ENCODE measurements around the gene VWA3B. TPM values are rescaled to one million over a fixed set of nuclear protein-coding genes. Genes with fewer than 3 reads are reported as not detected.
"Not testable (repeated sequence)": the region's sequence is repeated elsewhere in the genome, so short reads cannot be mapped to it uniquely, and the experiment has no call there.

Gene VWA3B
- total RNA-seq, 1 experiment from 2014 or later, result not detected

DNA sequence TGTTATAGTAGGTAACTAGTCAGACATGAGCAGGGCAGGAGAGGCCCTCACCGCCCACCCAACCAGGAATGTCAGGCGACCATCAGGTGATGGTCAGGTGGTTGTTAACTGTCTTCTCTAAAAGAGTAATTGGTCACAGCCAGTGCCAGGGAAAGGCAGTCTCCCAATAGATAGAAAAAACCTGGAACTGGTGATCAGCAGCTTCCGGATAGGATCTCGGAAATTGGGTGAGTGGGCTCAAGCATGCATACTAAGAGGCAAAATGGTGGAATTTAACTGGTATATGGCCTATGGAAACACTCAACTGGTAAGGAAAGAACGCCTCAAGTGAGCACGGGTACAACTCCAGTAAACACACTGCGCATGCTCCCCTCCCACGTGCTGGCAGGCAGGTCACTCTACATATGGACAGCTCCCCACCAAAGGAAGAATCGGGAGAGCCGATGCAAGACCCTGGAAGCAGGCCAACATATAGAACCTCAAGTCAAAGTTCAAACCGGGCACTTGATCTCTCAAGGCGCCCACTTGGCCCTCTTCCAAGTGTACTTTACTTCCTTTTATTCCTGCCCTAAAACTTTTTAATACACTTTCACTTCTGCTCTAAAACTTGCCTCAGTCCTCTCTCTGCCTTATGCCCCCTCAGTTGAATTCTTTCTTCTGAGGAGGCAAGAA, 47.7 kb upstream of the VWA3B start:
- DNase-seq, result no peak
- peaks cover 4% of the 10 kb centered on the region for H3K9me3 Mint-ChIP-seq (ENCODE audit: low read depth, unreplicated experiment)

GRCh38 chr2:98040331-98040939, 46.5 kb upstream of the VWA3B start:
- intact Hi-C loops (cut with micrococcal nuclease; ENCODE audit: unreplicated experiment), result no loop called here
- CTCF ChIA-PET, result no interaction called here
- no TSS peak for BruUV-seq (replicated peaks)
- no peak for DNase-seq
- no peaks in the 10 kb centered on the region for H3K4me1 Mint-ChIP-seq (ENCODE audit: low read depth, unreplicated experiment)
- H3K27ac Mint-ChIP-seq (ENCODE audit: unreplicated experiment), result no peak overlapping the region
- TF ChIP-seq, protein P1, sequence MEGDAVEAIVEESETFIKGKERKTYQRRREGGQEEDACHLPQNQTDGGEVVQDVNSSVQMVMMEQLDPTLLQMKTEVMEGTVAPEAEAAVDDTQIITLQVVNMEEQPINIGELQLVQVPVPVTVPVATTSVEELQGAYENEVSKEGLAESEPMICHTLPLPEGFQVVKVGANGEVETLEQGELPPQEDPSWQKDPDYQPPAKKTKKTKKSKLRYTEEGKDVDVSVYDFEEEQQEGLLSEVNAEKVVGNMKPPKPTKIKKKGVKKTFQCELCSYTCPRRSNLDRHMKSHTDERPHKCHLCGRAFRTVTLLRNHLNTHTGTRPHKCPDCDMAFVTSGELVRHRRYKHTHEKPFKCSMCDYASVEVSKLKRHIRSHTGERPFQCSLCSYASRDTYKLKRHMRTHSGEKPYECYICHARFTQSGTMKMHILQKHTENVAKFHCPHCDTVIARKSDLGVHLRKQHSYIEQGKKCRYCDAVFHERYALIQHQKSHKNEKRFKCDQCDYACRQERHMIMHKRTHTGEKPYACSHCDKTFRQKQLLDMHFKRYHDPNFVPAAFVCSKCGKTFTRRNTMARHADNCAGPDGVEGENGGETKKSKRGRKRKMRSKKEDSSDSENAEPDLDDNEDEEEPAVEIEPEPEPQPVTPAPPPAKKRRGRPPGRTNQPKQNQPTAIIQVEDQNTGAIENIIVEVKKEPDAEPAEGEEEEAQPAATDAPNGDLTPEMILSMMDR (IDR thresholded peaks at IDR 0.05; ENCODE audit: unreplicated experiment), result no peak
- no peaks in the 10 kb centered on the region for H3K36me3 Mint-ChIP-seq (ENCODE audit: insufficient read depth, unreplicated experiment)
- H3K9me3 Mint-ChIP-seq (ENCODE audit: low read depth, unreplicated experiment), result peaks cover 6% of the 10 kb centered on the region
- peaks cover 19% of the 10 kb centered on the region for H3K27me3 Mint-ChIP-seq (ENCODE audit: unreplicated experiment)
- H3K4me3 Mint-ChIP-seq (ENCODE audit: low read depth, unreplicated experiment), result no peak overlapping the region

More for the DNA sequence above, 47.7 kb upstream of the VWA3B start:
- Mint-ChIP-seq H3K4me3 (ENCODE audit: low read depth, unreplicated experiment) (no peak overlapping the region), H3K4me1 (ENCODE audit: low read depth, unreplicated experiment) (no peaks in the 10 kb centered on the region), H3K27me3 (ENCODE audit: unreplicated experiment) (peaks cover 17% of the 10 kb centered on the region), H3K27ac (ENCODE audit: unreplicated experiment) (no peak overlapping the region), H3K36me3 (ENCODE audit: insufficient read depth, unreplicated experiment) (no peaks in the 10 kb centered on the region)
- intact Hi-C loops (cut with micrococcal nuclease; ENCODE audit: unreplicated experiment), result no loop called here
- BruUV-seq (replicated peaks), result no TSS peak
- TF ChIP-seq, protein P1 (IDR thresholded peaks at IDR 0.05; ENCODE audit: unreplicated experiment), result no peak
- CTCF ChIA-PET, result no interaction called here

DNA sequence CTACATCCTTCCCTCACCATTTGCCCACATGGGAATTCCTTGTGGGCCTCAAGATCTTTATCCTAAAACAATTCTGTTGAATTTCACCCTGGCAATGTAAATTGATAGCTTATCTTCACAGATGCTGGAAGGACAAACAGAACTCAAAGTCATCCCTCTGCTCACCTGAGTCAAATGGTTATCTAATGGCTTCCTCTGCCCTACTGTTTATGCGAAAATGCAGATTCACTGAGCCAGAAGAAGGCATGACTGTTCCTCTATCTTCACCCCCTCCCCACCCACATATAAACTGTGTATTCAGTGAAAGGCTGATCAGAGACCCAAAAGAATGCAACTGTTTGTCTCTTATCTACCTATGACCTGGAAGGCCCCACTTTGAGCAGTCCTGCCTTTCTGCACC, 43.9 kb upstream of the VWA3B start:
- CTCF ChIA-PET, result no interaction called here
- Mint-ChIP-seq H3K9me3 (ENCODE audit: low read depth, unreplicated experiment) (peaks cover 8% of the 10 kb centered on the region), H3K36me3 (ENCODE audit: insufficient read depth, unreplicated experiment) (no peaks in the 10 kb centered on the region), H3K27me3 (ENCODE audit: unreplicated experiment) (peaks cover 25% of the 10 kb centered on the region), H3K27ac (ENCODE audit: unreplicated experiment) (no peak overlapping the region), H3K4me1 (ENCODE audit: low read depth, unreplicated experiment) (no peaks in the 10 kb centered on the region), H3K4me3 (ENCODE audit: low read depth, unreplicated experiment) (no peak overlapping the region)
- intact Hi-C loops (cut with micrococcal nuclease; ENCODE audit: unreplicated experiment), result no loop called here
- DNase-seq, result no peak
- TF ChIP-seq, protein P1 (IDR thresholded peaks at IDR 0.05; ENCODE audit: unreplicated experiment), result no peak
- BruUV-seq (replicated peaks), result no TSS peak

- H3K9me3 Mint-ChIP-seq (ENCODE audit: low read depth, unreplicated experiment); H3K4me3 Mint-ChIP-seq (ENCODE audit: low read depth, unreplicated experiment); H3K4me1 Mint-ChIP-seq (ENCODE audit: low read depth, unreplicated experiment); DNase-seq; CTCF ChIA-PET; BruUV-seq (replicated peaks); H3K36me3 Mint-ChIP-seq (ENCODE audit: insufficient read depth, unreplicated experiment); intact Hi-C loops (cut with micrococcal nuclease; ENCODE audit: unreplicated experiment); H3K27ac Mint-ChIP-seq (ENCODE audit: unreplicated experiment): not testable (repeated sequence)
- H3K27me3 Mint-ChIP-seq (ENCODE audit: unreplicated experiment), result peaks cover 25% of the 10 kb centered on the region
Observed at GRCh38 chr2:98044730-98045129, 42.2 kb upstream of the VWA3B start.

GRCh38 chr2:98050070-98050469, 36.9 kb upstream of the VWA3B start:
- CTCF ChIA-PET, result no interaction called here
- Mint-ChIP-seq H3K27me3 (ENCODE audit: unreplicated experiment) (peaks cover 8% of the 10 kb centered on the region), H3K4me3 (ENCODE audit: low read depth, unreplicated experiment) (no peak overlapping the region), H3K27ac (ENCODE audit: unreplicated experiment) (no peak overlapping the region), H3K4me1 (ENCODE audit: low read depth, unreplicated experiment) (no peaks in the 10 kb centered on the region), H3K9me3 (ENCODE audit: low read depth, unreplicated experiment) (peaks cover 4% of the 10 kb centered on the region), H3K36me3 (ENCODE audit: insufficient read depth, unreplicated experiment) (no peaks in the 10 kb centered on the region)
- no peak for DNase-seq
- TF ChIP-seq, protein P1 (IDR thresholded peaks at IDR 0.05; ENCODE audit: unreplicated experiment), result no peak
- intact Hi-C loops (cut with micrococcal nuclease; ENCODE audit: unreplicated experiment), result no loop called here
- BruUV-seq (replicated peaks), result no TSS peak
